ENCODE results near the gene BBS2.

BBS2 gene

GRCh38 chr16:56539656-56540055, 19.8 kb upstream of the BBS2 start (continued):
- TF ChIP-seq ZNF155 (tag by site-specific recombination; IDR thresholded peaks at IDR 0.05): no peak
- TF ChIP-seq ZNF48 (tag by site-specific recombination; IDR thresholded peaks at IDR 0.05): no peak
- no peak for TF ChIP-seq ZSCAN18 (tag by site-specific recombination; IDR thresholded peaks at IDR 0.05)
- TF ChIP-seq ZNF624 (tag by site-specific recombination; IDR thresholded peaks at IDR 0.05): no peak
- TF ChIP-seq KLF7 (tag by site-specific recombination; IDR thresholded peaks at IDR 0.05; ENCODE audit: borderline replicate concordance): no peak
- no peak for TF ChIP-seq ZNF10 (tag by site-specific recombination; IDR thresholded peaks at IDR 0.05)
- TF ChIP-seq ZNF510 (tag by site-specific recombination; IDR thresholded peaks at IDR 0.05; ENCODE audit: insufficient replicate concordance): no peak
- TF ChIP-seq HOXD13 (CRISPR knock-in tag; IDR thresholded peaks at IDR 0.05; ENCODE audit: borderline replicate concordance): no peak
- no peak for TF ChIP-seq AEBP2 (tag by site-specific recombination; IDR thresholded peaks at IDR 0.05; ENCODE audit: borderline replicate concordance)
- TF ChIP-seq KLF8 (tag by site-specific recombination; IDR thresholded peaks at IDR 0.05): no peak

GRCh38 chr16:56538331-56538730, 18.5 kb upstream of the BBS2 start:
- TF ChIP-seq ZXDB (tag by site-specific recombination; IDR thresholded peaks at IDR 0.05): no peak
- no peak for TF ChIP-seq GFI1B (tag by site-specific recombination; IDR thresholded peaks at IDR 0.05)
- TF ChIP-seq ZNF416 (tag by site-specific recombination; IDR thresholded peaks at IDR 0.05): no peak
- TF ChIP-seq ZNF26 (tag by site-specific recombination; IDR thresholded peaks at IDR 0.05): no peak
- TF ChIP-seq ZNF18 (tag by site-specific recombination; IDR thresholded peaks at IDR 0.05): no peak
- TF ChIP-seq ZNF280C (tag by site-specific recombination; IDR thresholded peaks at IDR 0.05): no peak
- no peak for TF ChIP-seq ZNF140 (tag by site-specific recombination; IDR thresholded peaks at IDR 0.05)
- TF ChIP-seq ZFHX2 (tag by site-specific recombination; conservative IDR thresholded peaks at IDR 0.05): no peak
- no peak for TF ChIP-seq ZNF704 (tag by site-specific recombination; IDR thresholded peaks at IDR 0.05)
- no peak for TF ChIP-seq ZNF23 (tag by site-specific recombination; IDR thresholded peaks at IDR 0.05; ENCODE audit: borderline replicate concordance)
- Histone ChIP-seq H3K4me3 (ENCODE audit: low read depth, low read length) (no peak overlapping the region), H3K36me3 (ENCODE audit: control insufficient read depth in 2 of 2, insufficient read depth in 1 of 2, low read length in 2 of 2) (no peaks in the 10 kb centered on the region), H3K27ac (ENCODE audit: extremely low read depth, low read depth, low read length) (no peak overlapping the region), H3K9me3 (ENCODE audit: control insufficient read depth, insufficient read depth, low read depth, low read length) (no peaks in the 10 kb centered on the region), H3K4me1 (ENCODE audit: control insufficient read depth, insufficient read depth, low read length) (no peaks in the 10 kb centered on the region)
- ChIA-PET CTCF (no interaction called here), POLR2A (no interaction called here)
